Memory B cell (primary cell): ENCODE measurements around the gene POLD1.
"Not testable (repeated sequence)": the region's sequence is repeated elsewhere in the genome, so short reads cannot be mapped to it uniquely, and the experiment has no call there.

Experiments used
- ATAC-seq: fragments of 150-1000 bp; cut with Tn5 transposase; 2 replicates; pipeline ENCODE4 v1.10.0; 2021; ENCODE audit warnings: low read depth, mild to moderate bottlenecking, moderate library complexity
- DNase-seq, 2 donors: peaks; one replicate each; pipeline ENCODE4 v3.0.0; 2022; ENCODE audit warnings: low spot score in 2 of 2
- H3K27ac Mint-ChIP-seq: one replicate; pipeline ENCODE4 v1.8.0; 2022; ENCODE audit warnings: mild to moderate bottlenecking, moderate library complexity, mixed read lengths
- H3K27me3 Mint-ChIP-seq: one replicate; pipeline ENCODE4 v1.8.0; 2022; ENCODE audit warnings: mixed read lengths
- H3K36me3 Mint-ChIP-seq: one replicate; pipeline ENCODE4 v1.8.0; 2022; ENCODE audit warnings: mild to moderate bottlenecking, mixed read lengths
- H3K4me1 Mint-ChIP-seq: one replicate; pipeline ENCODE4 v1.8.0; 2022; ENCODE audit warnings: mixed read lengths
- H3K4me3 Mint-ChIP-seq: one replicate; pipeline ENCODE4 v1.8.0; 2022; ENCODE audit warnings: mild to moderate bottlenecking, moderate library complexity, mixed read lengths
- H3K9me3 Mint-ChIP-seq: one replicate; pipeline ENCODE4 v1.8.0; 2022; ENCODE audit warnings: mixed read lengths

The POLD1 gene

DNA sequence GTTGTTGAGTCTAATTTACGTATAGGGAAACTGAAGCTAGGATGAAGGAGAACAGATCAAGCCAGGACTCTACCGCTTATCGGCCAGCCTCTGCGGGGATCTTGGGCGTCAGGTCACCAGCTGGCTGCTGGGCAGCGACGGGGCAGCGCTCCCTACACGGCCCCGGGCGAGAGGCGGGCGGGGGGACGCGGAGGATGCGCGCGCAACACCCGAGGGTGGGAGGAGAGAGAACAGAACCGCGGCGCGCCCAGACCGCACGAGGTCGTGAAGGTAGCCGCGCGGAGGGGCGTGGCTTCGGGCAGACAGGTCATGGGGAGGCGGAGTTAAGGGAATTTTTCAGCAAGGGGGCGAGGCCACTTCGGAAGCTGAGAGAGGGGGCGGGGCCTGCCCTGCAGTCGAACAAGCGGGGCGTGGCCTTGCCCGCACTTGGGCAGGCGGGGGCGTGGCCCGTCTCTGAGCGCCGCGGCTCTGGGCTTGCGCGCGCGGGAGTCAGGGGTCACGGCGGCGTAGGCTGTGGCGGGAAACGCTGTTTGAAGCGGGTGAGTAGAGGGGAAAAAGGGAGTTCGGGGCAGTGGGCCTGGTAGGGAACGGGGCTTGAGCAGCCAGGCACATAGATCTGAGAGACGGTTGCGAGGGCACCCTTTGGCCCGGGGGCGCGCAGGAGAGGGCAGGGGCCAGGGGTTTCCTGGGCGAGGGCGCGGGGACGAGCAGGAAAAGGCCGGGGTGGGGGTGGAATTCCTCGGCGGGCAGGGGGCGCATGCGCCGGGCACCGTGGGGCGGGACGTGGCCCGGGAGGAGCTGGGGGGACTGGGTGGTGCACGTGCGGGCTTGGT lies at the start of gene POLD1:
Gene POLD1, plus strand, starts transcription at position 496 of the 833 bp plus-strand sequence. CDS start 14,505 bp downstream, outside the sequence.
- H3K4me1 Mint-ChIP-seq = peaks cover 32% of the 10 kb centered on the region
- peak; percentile 83 for ATAC-seq
- peaks cover 20% of the 10 kb centered on the region for H3K36me3 Mint-ChIP-seq

DNA sequence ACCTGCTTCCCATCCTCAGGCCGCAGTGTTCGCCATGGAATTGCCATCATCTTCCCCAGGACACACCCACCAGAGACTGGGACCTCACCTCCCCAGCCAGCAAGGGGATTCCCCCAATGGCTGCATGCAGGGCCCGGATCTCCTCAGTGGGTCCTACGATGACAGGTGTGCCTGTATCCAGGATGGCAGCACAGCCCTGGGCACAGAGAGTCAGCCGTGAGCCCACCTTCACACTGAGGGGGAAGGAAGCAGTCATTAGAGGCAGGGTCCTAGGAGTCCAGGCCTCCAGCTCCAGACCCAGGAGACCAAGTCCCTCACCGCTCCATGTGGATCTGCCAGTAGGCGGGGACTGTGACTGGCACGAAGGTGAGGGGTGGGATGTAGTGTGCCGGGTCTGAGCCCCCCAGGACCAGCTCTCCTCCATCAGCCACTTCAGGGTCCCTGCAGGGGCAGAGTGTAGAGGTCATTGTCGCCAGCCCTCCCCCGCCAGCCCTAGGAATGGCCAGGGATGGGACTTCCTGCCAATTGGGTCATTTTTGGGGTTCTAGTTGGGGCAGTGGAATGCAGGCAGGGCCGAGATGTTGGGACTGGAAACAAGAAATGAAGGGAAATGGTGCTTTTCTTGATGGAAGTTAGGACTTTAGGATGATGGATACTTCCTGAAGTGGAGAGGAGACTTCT lies 49.3 kb upstream of the POLD1 start:
- Mint-ChIP-seq H3K27me3 (no peaks in the 10 kb centered on the region), H3K27ac (peak overlapping the region; percentile 56)

More for the DNA sequence above, at the start of gene POLD1:
- Mint-ChIP-seq H3K27ac (peak within 1 kb of the TSS; percentile 91), H3K4me3 (peak within 1 kb of the TSS; percentile 94), H3K9me3 (no peaks in the 10 kb centered on the region), H3K27me3 (no peaks in the 10 kb centered on the region)
- DNase-seq = peak; percentile 97 to 99

DNA sequence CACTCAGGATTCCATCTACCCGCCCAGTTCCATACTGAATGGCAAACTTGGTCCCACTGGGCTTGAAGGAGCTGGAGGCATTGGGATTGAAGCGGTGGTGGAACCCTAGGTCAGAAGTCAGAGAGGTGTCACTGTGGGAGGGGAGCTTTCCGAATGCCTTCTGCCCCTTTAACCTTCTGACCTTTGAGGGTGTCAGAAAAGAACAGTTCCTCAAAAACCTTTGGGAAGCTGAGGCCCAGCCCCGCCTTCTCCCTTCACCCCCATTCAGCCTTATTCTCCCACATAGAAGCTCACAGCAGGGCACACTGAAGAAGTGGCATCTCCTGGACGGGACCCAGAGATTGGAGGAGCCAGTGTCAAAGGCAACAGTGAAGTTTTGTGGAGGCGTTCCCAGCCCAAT lies 47.1 kb upstream of the POLD1 start:
- DNase-seq, H3K27me3 Mint-ChIP-seq, ATAC-seq, H3K9me3 Mint-ChIP-seq: not testable (repeated sequence)
- peak overlapping the region; percentile 72 for H3K4me3 Mint-ChIP-seq
- peaks cover 41% of the 10 kb centered on the region for H3K36me3 Mint-ChIP-seq
- H3K27ac Mint-ChIP-seq = peak overlapping the region; percentile 83
- H3K4me1 Mint-ChIP-seq = peaks cover 62% of the 10 kb centered on the region

More for the DNA sequence above, 49.3 kb upstream of the POLD1 start:
- Mint-ChIP-seq H3K9me3 (no peaks in the 10 kb centered on the region), H3K4me1 (peaks cover 68% of the 10 kb centered on the region), H3K36me3 (peaks cover 35% of the 10 kb centered on the region), H3K4me3 (peak overlapping the region; percentile 40)
- ATAC-seq (no peak), DNase-seq (no peak)

DNA sequence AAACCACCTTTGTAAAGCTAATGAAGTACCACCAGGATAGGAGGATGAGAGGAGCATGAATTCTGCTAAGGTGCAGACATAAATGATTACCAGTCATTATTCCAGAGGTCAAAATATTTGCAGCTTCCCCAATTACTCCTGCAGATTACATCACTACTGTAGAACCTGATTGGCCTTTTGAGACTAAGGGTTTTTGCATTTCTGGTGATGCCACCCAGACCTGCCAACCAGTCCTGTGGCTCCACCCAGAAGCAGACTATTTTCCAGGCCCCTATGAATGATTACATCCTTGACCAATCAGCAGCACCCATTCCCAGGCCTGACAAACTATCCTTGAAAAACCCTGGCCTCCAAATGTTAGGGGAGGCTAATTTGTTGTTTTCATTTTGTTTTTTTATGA lies 43.8 kb upstream of the POLD1 start:
- DNase-seq (no peak), ATAC-seq (no peak)
- Mint-ChIP-seq H3K9me3 (no peaks in the 10 kb centered on the region), H3K4me3 (peak overlapping the region; percentile 82), H3K27me3 (no peaks in the 10 kb centered on the region), H3K4me1 (peaks cover 45% of the 10 kb centered on the region), H3K27ac (no peak overlapping the region), H3K36me3 (peaks cover 35% of the 10 kb centered on the region)

DNA sequence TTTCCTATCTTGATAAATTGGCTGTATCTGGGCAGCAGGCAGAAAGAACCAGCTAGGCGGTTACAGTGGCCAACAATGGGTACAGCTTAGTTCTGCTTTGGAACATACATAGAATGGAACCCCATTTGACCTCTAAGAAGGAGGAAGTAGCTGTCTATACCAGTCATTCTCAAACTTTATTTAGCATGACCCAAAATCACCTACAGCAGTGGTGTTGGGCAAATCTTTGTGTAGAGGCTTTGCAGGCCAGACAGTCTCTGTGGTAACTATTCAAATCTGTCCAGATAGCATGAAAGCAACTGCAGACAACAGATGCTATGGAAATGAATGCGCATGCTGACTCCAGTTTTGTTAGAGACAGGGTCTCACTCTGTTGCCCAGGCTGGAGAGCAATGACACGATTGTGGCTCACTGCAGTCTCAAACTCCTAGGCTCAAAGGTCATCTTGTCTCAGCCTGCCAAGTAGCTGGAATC lies 43.0 kb upstream of the POLD1 start:
- Mint-ChIP-seq H3K27ac (peak overlapping the region; percentile 58), H3K27me3 (no peaks in the 10 kb centered on the region), H3K4me3 (peak overlapping the region; percentile 82), H3K9me3 (no peaks in the 10 kb centered on the region), H3K36me3 (peaks cover 29% of the 10 kb centered on the region), H3K4me1 (peaks cover 41% of the 10 kb centered on the region)
- DNase-seq = peak in 1 of 2 donors; percentile 47
- peak; percentile 63 for ATAC-seq

DNA sequence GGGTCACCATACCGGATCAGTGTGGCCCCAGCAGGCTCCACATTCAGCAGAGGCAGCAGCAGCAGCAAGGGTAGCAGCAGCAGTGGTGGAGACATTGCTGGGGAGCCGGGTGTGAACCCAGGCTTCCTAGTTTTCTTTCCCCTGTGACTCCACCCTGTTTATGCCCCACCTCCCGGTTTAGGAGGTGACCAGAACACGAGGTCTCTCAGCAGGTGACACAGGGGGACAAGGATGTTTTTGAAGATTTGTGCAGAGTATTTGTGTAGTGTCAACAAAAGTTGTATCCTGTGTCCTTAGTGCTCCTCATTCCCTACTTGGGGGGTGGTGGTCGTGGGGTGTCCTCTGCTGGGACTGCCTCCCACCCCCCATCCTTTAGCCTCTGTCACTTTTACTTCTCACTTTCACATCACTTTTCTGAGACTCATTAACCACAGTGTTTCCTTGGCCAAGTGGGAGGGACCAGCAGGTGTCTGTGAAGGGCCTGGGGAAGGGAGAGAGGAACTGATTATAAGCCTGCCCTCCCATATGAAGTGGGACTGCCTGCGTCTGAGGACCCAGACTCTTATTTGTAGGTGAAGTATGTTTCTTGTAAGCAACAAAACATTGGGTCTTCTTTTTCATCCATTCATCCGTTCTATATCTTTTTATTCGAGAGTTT lies 39.4 kb upstream of the POLD1 start:
- no peaks in the 10 kb centered on the region for H3K9me3 Mint-ChIP-seq
- peaks cover 13% of the 10 kb centered on the region for H3K36me3 Mint-ChIP-seq
- H3K4me3 Mint-ChIP-seq = peak overlapping the region; percentile 91
- ATAC-seq (peak; percentile 76), DNase-seq (peak; percentile 71 to 77)
- no peaks in the 10 kb centered on the region for H3K27me3 Mint-ChIP-seq
- H3K27ac Mint-ChIP-seq = peak overlapping the region; percentile 85
- peaks cover 37% of the 10 kb centered on the region for H3K4me1 Mint-ChIP-seq

DNA sequence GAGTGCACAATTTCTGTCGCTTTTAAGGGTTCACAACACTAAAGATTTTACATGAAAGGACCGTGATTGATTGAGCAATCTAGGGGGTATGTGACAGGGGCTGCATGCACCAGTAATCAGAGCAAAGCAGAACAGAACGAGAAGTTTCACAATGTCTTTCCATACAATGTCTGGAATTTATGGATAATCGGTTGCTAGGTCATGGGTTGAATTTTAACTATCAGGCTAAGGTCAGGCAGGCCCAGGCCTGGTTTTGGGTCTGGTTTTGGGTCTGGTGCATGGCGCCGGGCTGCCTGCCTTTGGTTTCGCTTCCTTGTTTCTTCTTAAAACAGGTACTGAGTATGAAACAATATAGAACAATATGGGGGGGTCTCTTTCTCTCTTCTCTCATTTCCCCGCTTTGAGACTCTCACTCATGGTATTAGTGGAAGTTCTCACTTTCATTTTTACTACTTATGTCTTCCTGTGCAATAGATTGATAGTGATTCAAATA lies 37.0 kb upstream of the POLD1 start:
- peak overlapping the region; percentile 63 for H3K4me3 Mint-ChIP-seq
- H3K9me3 Mint-ChIP-seq, H3K36me3 Mint-ChIP-seq, H3K27me3 Mint-ChIP-seq: not testable (repeated sequence)
- peak overlapping the region; percentile 85 for H3K27ac Mint-ChIP-seq
- ATAC-seq (peak; percentile 59), DNase-seq (peak; percentile 55 to 70)
- peaks cover 28% of the 10 kb centered on the region for H3K4me1 Mint-ChIP-seq

DNA sequence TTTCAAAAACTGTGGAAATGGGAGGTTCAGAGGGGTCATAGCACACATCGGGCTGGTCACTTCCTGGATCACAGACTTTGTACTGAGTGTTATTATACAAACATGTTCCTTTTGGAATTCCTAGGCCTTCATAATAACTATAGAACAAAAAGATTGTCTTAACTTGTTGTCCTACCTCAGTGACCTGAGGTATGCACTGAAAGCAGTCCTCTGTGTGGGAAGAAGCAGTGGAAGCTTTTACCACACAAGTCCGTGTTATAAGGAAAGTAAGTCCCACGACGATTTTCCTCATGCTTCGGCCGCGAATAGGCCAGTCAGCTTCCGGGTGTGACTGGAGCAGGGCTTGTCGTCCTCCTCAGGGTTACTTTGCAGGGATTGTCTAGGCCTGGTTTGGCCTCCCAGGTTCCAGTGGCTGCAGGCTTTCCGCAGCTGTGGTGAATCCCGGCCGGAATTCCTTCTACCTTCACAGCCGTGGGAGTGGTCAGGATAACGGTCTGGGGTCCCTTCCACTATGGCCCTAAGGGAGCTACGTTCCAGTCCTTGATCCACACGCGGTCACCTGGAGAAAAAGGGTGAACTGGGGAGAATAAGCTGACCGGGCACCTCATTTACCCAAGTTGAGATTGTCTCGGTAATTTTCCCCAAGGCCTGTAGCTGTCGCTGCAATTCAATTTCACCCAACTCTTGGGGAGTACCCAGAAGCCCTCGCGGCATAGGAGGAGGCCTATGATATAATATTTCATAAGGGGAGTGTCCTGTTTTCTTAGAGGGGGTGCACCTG lies 34.7 kb upstream of the POLD1 start:
- DNase-seq = no peak
- Mint-ChIP-seq H3K36me3 (no peaks in the 10 kb centered on the region), H3K27me3 (no peaks in the 10 kb centered on the region), H3K27ac (peak overlapping the region; percentile 58), H3K9me3 (no peaks in the 10 kb centered on the region), H3K4me1 (peaks cover 24% of the 10 kb centered on the region), H3K4me3 (peak overlapping the region; percentile 14)
- no peak for ATAC-seq

DNA sequence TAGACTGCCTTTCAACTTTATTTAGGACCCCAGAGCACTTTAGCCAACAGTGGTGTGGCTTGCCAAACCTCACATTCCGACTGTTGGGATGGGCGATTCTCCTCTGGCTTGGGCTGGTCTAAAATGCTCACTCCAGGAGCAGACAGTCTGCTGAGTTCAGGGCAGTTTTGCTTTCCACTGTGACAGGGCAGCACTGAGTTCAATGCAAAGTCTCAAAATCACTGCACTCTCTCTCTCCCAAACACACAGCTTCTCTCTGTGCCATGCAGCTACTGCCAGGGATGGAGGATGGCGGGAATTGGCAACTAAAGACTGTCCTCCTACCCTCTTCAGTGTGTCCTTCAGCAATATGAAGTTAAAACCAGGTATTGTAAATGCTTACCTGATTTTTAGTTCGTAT lies 31.9 kb upstream of the POLD1 start:
- DNase-seq (no peak), ATAC-seq (no peak)
- H3K36me3 Mint-ChIP-seq = no peaks in the 10 kb centered on the region
- no peaks in the 10 kb centered on the region for H3K9me3 Mint-ChIP-seq
- no peak overlapping the region for H3K27ac Mint-ChIP-seq
- H3K4me3 Mint-ChIP-seq = no peak overlapping the region
- peaks cover 19% of the 10 kb centered on the region for H3K4me1 Mint-ChIP-seq
- no peaks in the 10 kb centered on the region for H3K27me3 Mint-ChIP-seq

DNA sequence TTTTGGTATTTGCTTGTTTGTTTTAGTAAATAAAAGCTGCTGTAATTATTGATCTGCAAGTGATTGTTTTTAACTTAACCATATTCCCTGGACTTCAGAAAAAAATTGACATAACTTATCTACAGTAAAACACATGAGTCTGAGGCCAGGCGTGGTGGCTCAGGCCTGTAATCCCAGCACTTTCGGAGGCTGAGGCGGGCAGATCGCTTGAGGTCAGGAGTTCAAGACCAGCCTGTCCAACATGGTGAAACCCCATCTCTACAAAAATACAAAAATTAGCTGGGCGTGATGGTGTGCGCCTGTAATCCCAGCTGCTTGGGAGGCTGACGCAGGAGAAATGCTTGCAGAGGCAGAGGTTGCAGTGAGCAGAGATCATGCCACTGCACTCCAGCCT lies 30.7 kb upstream of the POLD1 start:
- not testable (repeated sequence) for H3K9me3 Mint-ChIP-seq, DNase-seq, ATAC-seq, H3K36me3 Mint-ChIP-seq, H3K27me3 Mint-ChIP-seq, H3K27ac Mint-ChIP-seq, H3K4me3 Mint-ChIP-seq
- peaks cover 16% of the 10 kb centered on the region for H3K4me1 Mint-ChIP-seq

DNA sequence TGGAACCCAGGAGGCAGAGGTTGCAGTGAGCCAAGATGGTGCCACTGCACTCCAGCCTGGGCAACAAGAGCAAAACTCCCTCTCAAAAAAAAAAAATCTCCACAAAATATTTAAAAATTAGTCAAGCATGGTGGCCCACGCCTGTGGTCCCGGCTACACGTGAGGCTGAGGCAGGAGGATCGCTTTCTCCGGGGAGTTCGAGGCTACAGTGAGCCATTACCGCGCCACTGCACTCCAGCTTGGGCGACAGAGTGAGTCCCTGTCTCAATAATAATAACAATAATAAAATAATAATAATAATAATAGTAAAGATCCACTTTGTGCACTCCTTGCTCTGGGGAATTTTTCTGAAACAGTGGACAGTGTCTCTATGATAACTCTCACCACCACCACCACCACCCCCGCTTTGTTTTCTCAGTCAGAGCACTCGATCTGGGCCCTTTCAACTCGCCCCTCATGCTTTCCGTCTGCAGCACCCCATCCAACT lies 27.4 kb upstream of the POLD1 start:
- Mint-ChIP-seq H3K36me3 (no peaks in the 10 kb centered on the region), H3K27me3 (no peaks in the 10 kb centered on the region), H3K27ac (peak overlapping the region; percentile 97), H3K4me3 (peak overlapping the region; percentile 93), H3K4me1 (peaks cover 32% of the 10 kb centered on the region), H3K9me3 (peaks cover 2% of the 10 kb centered on the region)
- ATAC-seq = no peak
- DNase-seq = no peak

DNA sequence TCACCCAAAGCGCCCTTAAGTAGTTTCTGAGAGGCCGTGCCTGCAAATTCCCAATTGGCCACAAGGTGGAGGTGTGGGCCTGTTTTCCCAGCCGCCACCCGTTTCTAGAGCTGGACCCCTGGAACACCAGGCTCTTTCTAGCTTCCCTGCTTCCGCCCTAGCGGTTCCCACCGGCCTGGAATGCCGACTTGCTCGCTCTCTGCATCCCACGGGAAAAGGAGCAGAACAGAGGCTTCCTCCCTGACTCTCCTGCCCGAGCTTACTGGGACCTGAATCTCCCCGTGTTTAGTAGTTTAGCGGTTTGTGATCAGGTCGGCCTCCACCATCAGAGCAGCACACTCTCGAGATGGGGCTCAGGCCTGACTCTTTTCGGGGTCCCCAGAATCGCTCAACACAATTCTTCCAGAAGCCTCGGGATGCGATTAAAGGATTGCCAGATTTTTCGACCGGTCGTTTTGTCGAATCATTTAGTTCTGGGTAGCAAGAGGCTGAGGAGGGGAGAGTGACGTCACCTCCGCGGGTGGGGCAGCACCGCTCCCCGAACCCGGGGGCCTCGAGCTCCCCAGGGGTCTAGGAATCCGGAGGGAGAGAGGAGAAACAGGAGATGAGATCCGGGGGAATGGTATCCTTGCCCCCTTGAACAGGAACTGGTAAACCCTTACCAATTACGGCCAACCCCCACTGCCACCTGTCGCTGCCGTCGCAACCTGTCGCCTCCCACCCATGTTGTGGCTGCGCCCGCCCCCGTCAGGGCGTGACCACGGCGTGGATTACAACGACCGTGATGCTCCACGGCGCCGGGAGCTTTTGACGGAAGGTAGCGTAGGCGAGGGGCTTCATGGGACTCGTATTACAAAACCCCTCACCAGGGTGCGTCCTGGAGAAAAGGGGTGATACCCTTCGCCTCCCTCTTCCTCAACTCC lies 26.7 kb upstream of the POLD1 start:
- peak overlapping the region; percentile 93 for H3K4me3 Mint-ChIP-seq
- H3K36me3 Mint-ChIP-seq = no peaks in the 10 kb centered on the region
- peaks cover 33% of the 10 kb centered on the region for H3K4me1 Mint-ChIP-seq
- ATAC-seq (peak; percentile 74), DNase-seq (peak; percentile 87 to 91)
- no peaks in the 10 kb centered on the region for H3K27me3 Mint-ChIP-seq
- H3K9me3 Mint-ChIP-seq = peaks cover 2% of the 10 kb centered on the region
- peak overlapping the region; percentile 97 for H3K27ac Mint-ChIP-seq
